HUES48 (cell line): ENCODE data around the gene DDIT3.
A peak's percentile ranks its signal among the peaks of the same experiment; 100 is the strongest.
"Not testable (repeated sequence)": the region's sequence is repeated elsewhere in the genome, so short reads cannot be mapped to it uniquely, and the experiment has no call there.

Experiments used
- H3K27ac ChIP-seq: one replicate; pipeline ENCODE4 v1.7.0; 2013; ENCODE audit warnings: low read depth, low read length, inconsistent platforms
- H3K27me3 ChIP-seq: 2 replicates; pipeline ENCODE4 v1.6.1; 2013; ENCODE audit warnings: mild to moderate bottlenecking, low read length; ENCODE audit not compliant: control insufficient read depth, insufficient read depth
- H3K36me3 ChIP-seq: 2 replicates; pipeline ENCODE4 v1.6.1; 2013; ENCODE audit warnings: low read length; ENCODE audit not compliant: control insufficient read depth, insufficient read depth
- H3K4me1 ChIP-seq: 2 replicates; pipeline ENCODE4 v1.6.1; 2013; ENCODE audit warnings: mild to moderate bottlenecking, low read length; ENCODE audit not compliant: control insufficient read depth, insufficient read depth
- H3K4me3 ChIP-seq: 2 replicates; pipeline ENCODE4 v1.5.1; 2013; ENCODE audit warnings: mild to moderate bottlenecking, low read depth, low read length
- H3K9ac ChIP-seq: 2 replicates; pipeline ENCODE4 v1.6.1; 2013; ENCODE audit warnings: mild to moderate bottlenecking, low read depth, low read length, moderate library complexity
- H3K9me3 ChIP-seq: 2 replicates; pipeline ENCODE4 v1.6.1; 2013; ENCODE audit warnings: low read length; ENCODE audit not compliant: control insufficient read depth, insufficient read depth

DDIT3 gene

DNA sequence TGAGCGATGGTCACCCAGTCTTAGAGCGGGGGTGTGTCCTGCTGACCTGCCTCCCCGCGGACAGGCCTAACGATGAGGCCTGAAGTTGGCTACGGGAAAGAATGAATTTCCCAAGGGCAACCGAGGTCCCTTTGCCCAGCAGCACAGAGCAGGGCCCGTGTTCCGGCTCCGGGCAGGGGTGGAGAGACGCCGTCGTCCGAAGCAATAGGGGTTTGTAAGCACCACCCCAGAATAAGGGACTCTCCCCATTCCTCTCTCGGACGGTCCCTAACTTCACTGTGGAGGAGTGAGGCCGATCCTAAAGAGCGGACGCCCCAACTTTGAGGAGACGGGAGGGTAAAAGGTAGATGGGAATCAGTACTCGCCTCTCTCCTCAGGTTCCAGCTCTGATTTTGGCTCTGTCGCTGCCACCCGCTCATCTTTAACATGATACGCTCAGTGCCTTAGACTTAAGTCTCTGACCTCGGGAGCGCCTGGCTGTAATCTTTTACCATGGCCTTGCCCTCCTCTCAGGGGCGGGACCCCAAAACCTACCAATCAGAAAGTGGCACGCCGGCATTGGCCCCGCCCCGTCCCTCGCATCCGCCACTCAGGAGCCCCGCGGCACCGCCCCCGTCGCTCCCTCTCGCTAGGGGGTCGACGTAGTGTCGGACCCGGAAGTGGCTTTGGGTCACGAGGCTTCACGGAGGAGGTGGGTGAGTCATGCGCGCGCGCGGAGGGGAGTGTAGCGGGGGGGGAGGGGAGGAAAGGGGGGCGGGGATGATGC lies at the start of gene DDIT3:
DDIT3 (minus strand) TSS at position 462 of the 766 bp plus-strand sequence. CDS start 3,108 bp downstream, outside the sequence.
- peak within 1 kb of the TSS; percentile 93 for H3K9ac ChIP-seq
- peaks cover 50% of the 10 kb centered on the region for H3K36me3 ChIP-seq
- H3K9me3 ChIP-seq = no peaks in the 10 kb centered on the region
- peak within 1 kb of the TSS; percentile 92 for H3K4me3 ChIP-seq
- no peaks in the 10 kb centered on the region for H3K27me3 ChIP-seq
- peaks cover 20% of the 10 kb centered on the region for H3K4me1 ChIP-seq
- peak within 1 kb of the TSS; percentile 99 for H3K27ac ChIP-seq

DNA sequence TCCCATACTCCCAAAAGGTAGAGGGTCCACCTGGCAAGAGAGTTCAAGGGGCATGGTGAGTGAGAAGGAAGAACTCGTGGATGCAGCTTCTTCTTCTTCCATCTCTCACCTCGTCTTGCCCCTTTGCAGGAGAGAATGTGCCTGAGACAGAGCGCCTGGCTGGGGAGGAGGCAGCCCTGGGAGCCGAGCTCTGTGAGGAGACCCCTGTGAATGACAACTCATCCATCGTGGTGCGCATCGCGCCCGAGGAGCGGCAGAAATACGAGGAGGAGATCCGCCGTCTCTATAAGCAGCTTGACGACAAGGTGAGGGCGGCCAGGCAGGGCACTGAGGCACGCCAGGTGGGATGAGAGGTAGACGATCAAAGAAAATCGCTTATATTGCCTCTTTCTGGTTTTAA lies 49.5 kb upstream of the DDIT3 start:
- Histone ChIP-seq H3K4me1 (no peaks in the 10 kb centered on the region), H3K27ac (no peak overlapping the region), H3K9me3 (no peaks in the 10 kb centered on the region), H3K4me3 (no peak overlapping the region), H3K9ac (no peak overlapping the region), H3K36me3 (peaks cover 54% of the 10 kb centered on the region), H3K27me3 (no peaks in the 10 kb centered on the region)

- no peak overlapping the region for H3K27ac ChIP-seq
- no peaks in the 10 kb centered on the region for H3K27me3 ChIP-seq
- no peak overlapping the region for H3K4me3 ChIP-seq
- no peak overlapping the region for H3K9ac ChIP-seq
- H3K9me3 ChIP-seq = no peaks in the 10 kb centered on the region
- H3K4me1 ChIP-seq = no peaks in the 10 kb centered on the region
- H3K36me3 ChIP-seq = peaks cover 60% of the 10 kb centered on the region
These were observed 48.5 kb upstream of the DDIT3 start for GRCh38 chr12:57568838-57569237.

DNA sequence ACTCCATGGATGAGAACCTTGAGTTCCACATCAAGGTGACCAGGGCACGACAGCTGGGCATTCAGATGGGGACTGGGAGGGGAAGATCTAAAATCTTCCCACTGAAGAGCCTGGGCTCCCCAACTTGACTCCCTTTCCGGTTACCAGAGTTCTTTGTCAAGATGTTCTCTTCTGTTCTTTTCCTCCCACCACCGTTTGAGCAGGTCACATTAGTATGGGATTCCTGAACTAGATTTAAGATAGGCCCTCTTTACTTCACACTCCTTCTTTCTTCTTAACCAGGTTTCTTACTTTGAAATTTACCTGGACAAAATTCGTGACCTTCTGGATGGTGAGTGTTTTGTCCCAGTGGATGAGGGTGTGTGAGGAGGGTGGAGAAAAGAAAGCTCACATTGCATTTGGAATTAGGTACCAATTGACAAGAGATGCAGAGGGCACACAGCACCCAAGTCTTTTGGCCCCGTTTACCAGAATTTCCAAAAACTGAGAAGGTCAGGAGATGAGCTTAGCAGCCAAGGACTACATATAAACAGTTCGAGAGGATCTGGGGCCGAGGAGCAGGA lies 43.9 kb upstream of the DDIT3 start:
- Histone ChIP-seq H3K9ac (no peak overlapping the region), H3K9me3 (no peaks in the 10 kb centered on the region), H3K36me3 (peaks cover 31% of the 10 kb centered on the region), H3K27ac (no peak overlapping the region), H3K27me3 (no peaks in the 10 kb centered on the region), H3K4me1 (no peaks in the 10 kb centered on the region), H3K4me3 (no peak overlapping the region)

GRCh38 chr12:57563358-57563757 lies 43.0 kb upstream of the DDIT3 start:
- no peak overlapping the region for H3K9ac ChIP-seq
- no peak overlapping the region for H3K27ac ChIP-seq
- H3K9me3 ChIP-seq = no peaks in the 10 kb centered on the region
- H3K27me3 ChIP-seq = no peaks in the 10 kb centered on the region
- no peaks in the 10 kb centered on the region for H3K4me1 ChIP-seq
- peaks cover 22% of the 10 kb centered on the region for H3K36me3 ChIP-seq
- no peak overlapping the region for H3K4me3 ChIP-seq

GRCh38 chr12:57561117-57561516 lies 40.8 kb upstream of the DDIT3 start:
- H3K9ac ChIP-seq, H3K27me3 ChIP-seq, H3K9me3 ChIP-seq, H3K4me1 ChIP-seq, H3K4me3 ChIP-seq, H3K27ac ChIP-seq: not testable (repeated sequence)
- H3K36me3 ChIP-seq = peaks cover 22% of the 10 kb centered on the region

GRCh38 chr12:57560516-57560915 lies 40.2 kb upstream of the DDIT3 start:
- peaks cover 22% of the 10 kb centered on the region for H3K36me3 ChIP-seq
- no peaks in the 10 kb centered on the region for H3K9me3 ChIP-seq
- H3K9ac ChIP-seq = no peak overlapping the region
- no peaks in the 10 kb centered on the region for H3K27me3 ChIP-seq
- H3K4me1 ChIP-seq = no peaks in the 10 kb centered on the region
- no peak overlapping the region for H3K27ac ChIP-seq
- no peak overlapping the region for H3K4me3 ChIP-seq

DNA sequence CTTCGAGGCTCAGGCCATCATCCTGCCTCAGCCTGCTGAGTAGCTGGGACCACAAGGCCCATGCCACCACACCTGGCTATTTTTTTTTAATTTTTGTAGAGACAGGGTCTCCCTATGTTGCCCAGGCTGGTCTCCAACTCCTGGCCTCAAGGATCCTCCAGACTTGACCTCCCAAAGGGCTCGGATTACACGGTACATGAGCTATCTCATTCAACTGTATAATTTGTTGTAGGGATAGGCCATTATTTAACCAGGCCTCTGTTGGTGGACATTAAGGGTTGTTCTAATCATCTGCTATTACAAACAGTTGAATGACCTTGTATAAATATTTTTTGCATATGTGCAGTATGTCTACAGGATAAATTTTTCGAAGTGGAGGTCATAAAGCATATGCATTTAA lies 38.5 kb upstream of the DDIT3 start:
- Histone ChIP-seq H3K27ac (no peak overlapping the region), H3K27me3 (no peaks in the 10 kb centered on the region), H3K4me3 (no peak overlapping the region), H3K9me3 (no peaks in the 10 kb centered on the region), H3K4me1 (no peaks in the 10 kb centered on the region), H3K36me3 (peaks cover 11% of the 10 kb centered on the region), H3K9ac (no peak overlapping the region)

- H3K9me3 ChIP-seq = no peaks in the 10 kb centered on the region
- H3K27me3 ChIP-seq = no peaks in the 10 kb centered on the region
- H3K4me3 ChIP-seq = no peak overlapping the region
- peaks cover 9% of the 10 kb centered on the region; the same call in 1 of the 2 replicates for H3K4me1 ChIP-seq
- peaks cover 3% of the 10 kb centered on the region; the same call in 1 of the 2 replicates for H3K36me3 ChIP-seq
- no peak overlapping the region for H3K9ac ChIP-seq
- no peak overlapping the region for H3K27ac ChIP-seq
These were observed 34.6 kb upstream of the DDIT3 start for GRCh38 chr12:57554897-57555296.

GRCh38 chr12:57554453-57554852 lies 34.1 kb upstream of the DDIT3 start:
- H3K9ac ChIP-seq = no peak overlapping the region
- 0 out of 2 replicates have a peak, but pooled peaks cover under 1% of the 10 kb centered on the region for H3K27me3 ChIP-seq
- H3K36me3 ChIP-seq = peaks cover 3% of the 10 kb centered on the region; the same call in 1 of the 2 replicates
- no peak overlapping the region for H3K4me3 ChIP-seq
- H3K4me1 ChIP-seq = peaks cover 10% of the 10 kb centered on the region; the same call in 1 of the 2 replicates
- H3K27ac ChIP-seq = no peak overlapping the region
- no peaks in the 10 kb centered on the region for H3K9me3 ChIP-seq
